HEK293 (cell line): Measurements from ENCODE around the gene PTPRN2.

Experiments
- CTCF ChIA-PET: fragments of 350-600 bp; formaldehyde crosslinking; extraction: SDS; loops from one replicate; lab custom pipeline; 2021; ENCODE audit warnings: antibody characterized with exemption; lab: Yijun Ruan, JAX
- POLR2A ChIA-PET: fragments of 300-600 bp; formaldehyde crosslinking; extraction: SDS; loops from one replicate; lab custom pipeline; 2020; ENCODE audit warnings: antibody characterized with exemption, inconsistent platforms; lab: Yijun Ruan, JAX
- H3K27ac ChIP-seq: fragments of 200-500 bp; sonication (Bioruptor generic); 2 replicates; pipeline ENCODE4 v1.5.1; 2014; ENCODE audit warnings: low read depth, low read length, control low read depth, inconsistent platforms; ENCODE audit errors: extremely low read depth
- H3K36me3 ChIP-seq, 2 experiments: fragments of 200-500 bp in 1 of 2; sonication (Bioruptor generic) in 1 of 2; 1 replicate in 1 of 2; 2 replicates in 1 of 2; pipeline ENCODE4 v1.5.1; 2014 to 2017; ENCODE audit warnings: inconsistent platforms in 2 of 2, low read length in 2 of 2; ENCODE audit not compliant: control insufficient read depth in 2 of 2, insufficient read depth in 1 of 2
- H3K4me1 ChIP-seq: fragments of 200-500 bp; sonication (Bioruptor generic); 2 replicates; pipeline ENCODE4 v1.5.1; 2014; ENCODE audit warnings: mild to moderate bottlenecking, low read length, inconsistent platforms; ENCODE audit not compliant: control insufficient read depth, insufficient read depth
- H3K4me3 ChIP-seq: 2 replicates; pipeline ENCODE4 v1.5.1; 2011; ENCODE audit warnings: low read depth, mild to moderate bottlenecking, control low read depth, low read length, moderate library complexity
- H3K9me3 ChIP-seq: fragments of 200-500 bp; sonication (Bioruptor generic); 2 replicates; pipeline ENCODE4 v1.5.1; 2014; ENCODE audit warnings: low read depth, low read length, inconsistent platforms; ENCODE audit not compliant: control insufficient read depth, insufficient read depth
- ATF2 ChIP-seq: fragments of 450-650 bp; formaldehyde crosslinking; IDR thresholded peaks from 2 replicates; pipeline ENCODE4 v1.5.1; 2016; ENCODE audit warnings: missing biosample characterization, missing genetic modification characterization, low read depth
- BCL11B ChIP-seq: fragments of 450-650 bp; formaldehyde crosslinking; IDR thresholded peaks from 2 replicates; pipeline ENCODE4 v1.5.1; 2016; ENCODE audit warnings: low read depth, missing biosample characterization, missing genetic modification characterization
- GLI4 ChIP-seq: fragments of 450-650 bp; formaldehyde crosslinking; IDR thresholded peaks from 2 replicates; pipeline ENCODE4 v1.5.1; 2016; ENCODE audit warnings: missing biosample characterization, missing genetic modification characterization
- HIC1 ChIP-seq: fragments of 450-650 bp; formaldehyde crosslinking; IDR thresholded peaks from 2 replicates; pipeline ENCODE4 v1.5.1; 2016; ENCODE audit warnings: missing biosample characterization, missing genetic modification characterization
- HOXC10 ChIP-seq: sonication (generic); formaldehyde crosslinking; IDR thresholded peaks from 2 replicates; pipeline ENCODE4 v1.8.1; 2023; ENCODE audit warnings: mild to moderate bottlenecking, missing genetic modification reagents
- KLF17 ChIP-seq: fragments of 450-650 bp; formaldehyde crosslinking; IDR thresholded peaks from 2 replicates; pipeline ENCODE4 v1.5.1; 2016; ENCODE audit warnings: missing biosample characterization, missing genetic modification characterization
- OSR2 ChIP-seq: fragments of 450-650 bp; formaldehyde crosslinking; IDR thresholded peaks from 2 replicates; pipeline ENCODE4 v1.5.1; 2016; ENCODE audit warnings: missing biosample characterization, missing genetic modification characterization
- OVOL3 ChIP-seq: fragments of 450-650 bp; formaldehyde crosslinking; IDR thresholded peaks from 2 replicates; pipeline ENCODE4 v1.5.1; 2016; ENCODE audit warnings: missing biosample characterization, missing genetic modification characterization
- PRDM10 ChIP-seq: fragments of 450-650 bp; formaldehyde crosslinking; IDR thresholded peaks from 2 replicates; pipeline ENCODE4 v1.5.1; 2016; ENCODE audit warnings: missing biosample characterization, missing genetic modification characterization
- TRIM28 ChIP-seq: IDR thresholded peaks from 2 replicates; pipeline ENCODE4 v1.6.1; 2011; ENCODE audit warnings: low read length, control low read depth, borderline replicate concordance
- ZBTB17 ChIP-seq: fragments of 450-650 bp; formaldehyde crosslinking; IDR thresholded peaks from 2 replicates; pipeline ENCODE4 v1.5.1; 2016; ENCODE audit warnings: missing biosample characterization, missing genetic modification characterization
- ZBTB48 ChIP-seq: fragments of 450-650 bp; formaldehyde crosslinking; IDR thresholded peaks from 2 replicates; pipeline ENCODE4 v1.5.1; 2016; ENCODE audit warnings: missing biosample characterization, missing genetic modification characterization
- ZNF133 ChIP-seq: fragments of 450-650 bp; formaldehyde crosslinking; IDR thresholded peaks from 2 replicates; pipeline ENCODE4 v1.5.1; 2016; ENCODE audit warnings: missing biosample characterization, missing genetic modification characterization
- ZNF175 ChIP-seq: fragments of 450-650 bp; formaldehyde crosslinking; IDR thresholded peaks from 2 replicates; pipeline ENCODE4 v1.5.1; 2016; ENCODE audit warnings: missing biosample characterization, missing genetic modification characterization
- ZNF211 ChIP-seq: fragments of 450-650 bp; formaldehyde crosslinking; IDR thresholded peaks from 2 replicates; pipeline ENCODE4 v1.5.1; 2016; ENCODE audit warnings: low read depth, missing biosample characterization, missing genetic modification characterization
- ZNF324 ChIP-seq: fragments of 450-650 bp; formaldehyde crosslinking; IDR thresholded peaks from 2 replicates; pipeline ENCODE4 v1.5.1; 2016; ENCODE audit warnings: missing biosample characterization, missing genetic modification characterization
- ZNF571 ChIP-seq: fragments of 450-650 bp; formaldehyde crosslinking; IDR thresholded peaks from 2 replicates; pipeline ENCODE4 v1.5.0; 2017; ENCODE audit warnings: missing biosample characterization, missing genetic modification characterization
- ZNF596 ChIP-seq: fragments of 450-650 bp; IDR thresholded peaks from 2 replicates; pipeline ENCODE4 v1.5.0; 2018; ENCODE audit warnings: missing biosample characterization, mild to moderate bottlenecking, missing genetic modification characterization, moderate library complexity
- ZNF837 ChIP-seq: fragments of 450-650 bp; formaldehyde crosslinking; IDR thresholded peaks from 2 replicates; pipeline ENCODE4 v1.5.1; 2016; ENCODE audit warnings: missing biosample characterization, missing genetic modification characterization

PTPRN2 gene

GRCh38 chr7:157740251-157740798, 847.3 kb downstream of the PTPRN2 start (continued):
- no peak for TF ChIP-seq PRDM10 (tag by site-specific recombination)

GRCh38 chr7:157739650-157740049, 848.0 kb downstream of the PTPRN2 start:
- Histone ChIP-seq H3K4me3 (no peak overlapping the region), H3K4me1 (no peaks in the 10 kb centered on the region), H3K9me3 (no peaks in the 10 kb centered on the region), H3K36me3 (no peaks in the 10 kb centered on the region), H3K27ac (no peak overlapping the region)
- ChIA-PET POLR2A (no interaction called here), CTCF (interaction anchor here (0.8 kb wide), 1 partner anchor 11 kb away, joined by 3 read pairs; no protein-coding TSS in a partner anchor)
- TF ChIP-seq ZNF211 (tag by site-specific recombination) (no peak), HIC1 (no peak), HOXC10 (CRISPR knock-in tag) (no peak), OVOL3 (tag by site-specific recombination) (no peak)

- H3K9me3 ChIP-seq, result no peaks in the 10 kb centered on the region
- H3K36me3 ChIP-seq, result no peaks in the 10 kb centered on the region
- no peak overlapping the region for H3K4me3 ChIP-seq
- H3K27ac ChIP-seq, result no peak overlapping the region
- POLR2A ChIA-PET, result no interaction called here
- CTCF ChIA-PET, result interaction anchor here (0.8 kb wide), 1 partner anchor 10 kb away, joined by 3 read pairs; no protein-coding TSS in a partner anchor
- no peaks in the 10 kb centered on the region for H3K4me1 ChIP-seq
- TF ChIP-seq ZNF133 (tag by site-specific recombination), result no peak
- no peak for TF ChIP-seq ZNF837 (tag by site-specific recombination)
- no peak for TF ChIP-seq ZNF175
- TF ChIP-seq ZNF596, result no peak
- TF ChIP-seq ZNF571 (tag by site-specific recombination), result no peak
- TF ChIP-seq TRIM28, result no peak
- TF ChIP-seq KLF17, result no peak
- no peak for TF ChIP-seq OSR2
- no peak for TF ChIP-seq GLI4 (tag by site-specific recombination)
Measured at GRCh38 chr7:157739031-157739430, 848.6 kb downstream of the PTPRN2 start.

GRCh38 chr7:157738066-157738460, 849.6 kb downstream of the PTPRN2 start:
- ChIA-PET POLR2A (no interaction called here), CTCF (interaction anchor here (0.7 kb wide), 1 partner anchor 12 kb away, joined by 4 read pairs; no protein-coding TSS in a partner anchor)
- Histone ChIP-seq H3K9me3 (no peaks in the 10 kb centered on the region), H3K36me3 (no peaks in the 10 kb centered on the region), H3K4me1 (no peaks in the 10 kb centered on the region), H3K27ac (no peak overlapping the region), H3K4me3 (no peak overlapping the region)
- TF ChIP-seq ATF2 (tag by site-specific recombination), result no peak
- no peak for TF ChIP-seq ZNF324 (tag by site-specific recombination)
- no peak for TF ChIP-seq BCL11B (tag by site-specific recombination)
- TF ChIP-seq ZBTB17 (tag by site-specific recombination), result no peak
- TF ChIP-seq OVOL3 (tag by site-specific recombination), result no peak
- TF ChIP-seq ZBTB48 (tag by site-specific recombination), result no peak
